ENCODE measurements around the gene PLXNA1. TPM values are rescaled to one million over a fixed set of nuclear protein-coding genes. Genes with fewer than 3 reads are reported as not detected.
A peak's percentile ranks its signal among the peaks of the same experiment; 100 is the strongest.

The PLXNA1 gene
- total RNA-seq, 2 donors from 2014 or later, result 66.3 to 79.4 TPM

- no peaks in the 10 kb centered on the region for H3K4me1 ChIP-seq (ENCODE audit: control insufficient read depth, insufficient read depth, low read length)
- no peak overlapping the region for H3K27ac Mint-ChIP-seq
These were observed 30.3 kb downstream of the PLXNA1 start for GRCh38 chr3:127013181-127013580.

GRCh38 chr3:127013758-127014535, 31.0 kb downstream of the PLXNA1 start:
- Histone ChIP-seq H3K9ac (ENCODE audit: extremely low read depth, low read length, poor library complexity, severe bottlenecking) (no peak overlapping the region), H3K4me1 (ENCODE audit: control insufficient read depth, insufficient read depth, low read length) (no peaks in the 10 kb centered on the region), H3K36me3 (ENCODE audit: control insufficient read depth, insufficient read depth, low read length) (peaks cover 47% of the 10 kb centered on the region), H3K27me3 (ENCODE audit: control insufficient read depth, insufficient read depth, low read length, poor library complexity, severe bottlenecking) (no peaks in the 10 kb centered on the region), H3K4me3 (ENCODE audit: low read length) (no peak overlapping the region), H3K27ac (ENCODE audit: low read depth, low read length) (peak overlapping the region; percentile 57), H3K9me3 (ENCODE audit: control insufficient read depth, low read length) (no peaks in the 10 kb centered on the region)
- Mint-ChIP-seq H3K9me3 (no peaks in the 10 kb centered on the region), H3K27ac (no peak overlapping the region), H3K4me1 (no peaks in the 10 kb centered on the region), H3K27me3 (ENCODE audit: insufficient read depth) (no peaks in the 10 kb centered on the region), H3K4me3 (no peak overlapping the region), H3K36me3 (ENCODE audit: low read depth) (peaks cover 33% of the 10 kb centered on the region)
- TF ChIP-seq CTCF (conservative IDR thresholded peaks at IDR 0.05), result no peak
- 96 to 97% methylated on average over 33 to 50 of the region's 50 CpGs for WGBS, 2 experiments (ENCODE audit: insufficient coverage in 1 of 2, insufficient read length in 1 of 2)
- no peak for DNase-seq

More at GRCh38 chr3:127013181-127013580, 30.3 kb downstream of the PLXNA1 start:
- Histone ChIP-seq H3K27me3 (ENCODE audit: control insufficient read depth, insufficient read depth, low read length, poor library complexity, severe bottlenecking) (no peaks in the 10 kb centered on the region), H3K36me3 (ENCODE audit: control insufficient read depth, insufficient read depth, low read length) (peaks cover 41% of the 10 kb centered on the region), H3K27ac (ENCODE audit: low read depth, low read length) (peak overlapping the region; percentile 57), H3K9ac (ENCODE audit: extremely low read depth, low read length, poor library complexity, severe bottlenecking) (no peak overlapping the region), H3K4me3 (ENCODE audit: low read length) (no peak overlapping the region), H3K9me3 (ENCODE audit: control insufficient read depth, low read length) (no peaks in the 10 kb centered on the region)
- no peak for DNase-seq
- Mint-ChIP-seq H3K27me3 (ENCODE audit: insufficient read depth) (no peaks in the 10 kb centered on the region), H3K4me1 (no peaks in the 10 kb centered on the region), H3K9me3 (no peaks in the 10 kb centered on the region), H3K4me3 (no peak overlapping the region), H3K36me3 (ENCODE audit: low read depth) (peaks cover 28% of the 10 kb centered on the region)
- no peak for TF ChIP-seq CTCF (conservative IDR thresholded peaks at IDR 0.05)
- 95 to 97% methylated on average over 6 to 10 of the region's 10 CpGs for WGBS, 2 experiments (ENCODE audit: insufficient coverage in 1 of 2, insufficient read length in 1 of 2)

GRCh38 chr3:127014536-127015281, 31.8 kb downstream of the PLXNA1 start:
- no peak for TF ChIP-seq CTCF (conservative IDR thresholded peaks at IDR 0.05)
- H3K36me3 ChIP-seq (ENCODE audit: control insufficient read depth, insufficient read depth, low read length), result peaks cover 54% of the 10 kb centered on the region
- peak overlapping the region; percentile 35 for H3K27ac Mint-ChIP-seq
- peak overlapping the region; percentile 70 for H3K27ac ChIP-seq (ENCODE audit: low read depth, low read length)
- H3K9ac ChIP-seq (ENCODE audit: extremely low read depth, low read length, poor library complexity, severe bottlenecking), result no peak overlapping the region
- no peaks in the 10 kb centered on the region for H3K27me3 Mint-ChIP-seq (ENCODE audit: insufficient read depth)
- no peak for DNase-seq
- no peaks in the 10 kb centered on the region for H3K4me1 Mint-ChIP-seq
- no peak overlapping the region for H3K4me3 Mint-ChIP-seq
- H3K9me3 ChIP-seq (ENCODE audit: control insufficient read depth, low read length), result no peaks in the 10 kb centered on the region
- H3K9me3 Mint-ChIP-seq, result no peaks in the 10 kb centered on the region
- WGBS, 2 experiments (ENCODE audit: insufficient coverage in 1 of 2, insufficient read length in 1 of 2), result 95 to 96% methylated on average over 23 to 35 of the region's 35 CpGs
- H3K4me1 ChIP-seq (ENCODE audit: control insufficient read depth, insufficient read depth, low read length), result peaks cover 2% of the 10 kb centered on the region
- H3K27me3 ChIP-seq (ENCODE audit: control insufficient read depth, insufficient read depth, low read length, poor library complexity, severe bottlenecking), result no peaks in the 10 kb centered on the region
- H3K36me3 Mint-ChIP-seq (ENCODE audit: low read depth), result peaks cover 34% of the 10 kb centered on the region
- no peak overlapping the region for H3K4me3 ChIP-seq (ENCODE audit: low read length)
